ENCODE results near the gene C1orf105.
"Not testable (repeated sequence)": the region's sequence is repeated elsewhere in the genome, so short reads cannot be mapped to it uniquely, and the experiment has no call there.

- not testable (repeated sequence) for TF ChIP-seq EZH2, CTCF, EZH2phosphoT487 (IDR thresholded peaks at IDR 0.05)
Observed at GRCh38 chr1:172371646-172372045, 48.8 kb upstream of the C1orf105 start.

Measured in neural progenitor cell (in vitro differentiated cells).